ENCODE data around the gene DEPDC5.

The DEPDC5 gene

DNA sequence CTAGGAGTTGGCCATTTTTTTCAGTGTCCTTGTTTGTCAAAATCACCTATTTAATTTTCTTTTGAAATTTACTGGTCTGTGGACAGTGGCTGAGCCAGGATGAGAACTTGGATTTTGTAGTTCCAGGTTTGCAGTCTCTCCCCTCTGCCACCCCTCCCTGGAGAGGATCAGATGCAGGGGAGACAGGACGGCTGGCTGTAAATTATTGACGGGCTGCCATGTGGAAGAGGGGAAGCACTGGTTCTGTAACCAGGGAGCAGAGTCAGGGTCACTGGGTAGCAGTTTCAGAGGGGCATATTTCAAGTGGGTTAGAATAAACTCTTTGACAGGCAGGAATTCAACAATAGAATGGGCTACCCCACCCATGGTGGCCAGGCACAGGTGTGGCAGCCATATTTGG lies 169.9 kb downstream of the DEPDC5 start:
- no peak overlapping the region for H3K4me3 ChIP-seq (ENCODE audit: low read depth, low read length)
- CTCF ChIA-PET = no interaction called here
- DNase-seq (ENCODE audit: low read depth, low spot score) = no peak
- no peak for TF ChIP-seq CTCF (IDR thresholded peaks at IDR 0.05; ENCODE audit: insufficient read depth, low read length, missing control alignments)
- POLR2A ChIA-PET = no interaction called here

DNA sequence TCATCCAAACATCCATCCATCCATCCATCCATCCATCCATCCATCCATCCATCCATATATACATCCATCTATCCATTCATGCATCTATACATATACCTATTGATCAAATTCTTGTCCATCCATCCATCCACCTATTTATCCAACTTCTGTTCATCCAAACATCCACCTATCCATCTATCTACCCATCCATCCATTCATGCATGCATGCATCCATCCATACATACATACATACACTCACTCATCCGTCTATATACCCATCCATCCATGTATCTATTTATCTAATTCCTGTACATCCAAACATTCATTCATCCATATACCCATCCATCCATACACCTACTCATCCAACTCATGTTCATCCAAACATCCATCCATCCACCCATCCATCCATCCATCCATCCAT lies 171.2 kb downstream of the DEPDC5 start:
- no peak for DNase-seq (ENCODE audit: low read depth, low spot score)
- H3K4me3 ChIP-seq (ENCODE audit: low read depth, low read length) = no peak overlapping the region
- no peak for TF ChIP-seq CTCF (IDR thresholded peaks at IDR 0.05; ENCODE audit: insufficient read depth, low read length, missing control alignments)
- ChIA-PET POLR2A (no interaction called here), CTCF (no interaction called here)

GRCh38 chr22:31926024-31926423 lies 172.2 kb downstream of the DEPDC5 start:
- ChIA-PET POLR2A (no interaction called here), CTCF (no interaction called here)
- H3K4me3 ChIP-seq (ENCODE audit: low read depth, low read length) = no peak overlapping the region
- TF ChIP-seq CTCF (IDR thresholded peaks at IDR 0.05; ENCODE audit: insufficient read depth, low read length, missing control alignments) = no peak
- no peak for DNase-seq (ENCODE audit: low read depth, low spot score)

- ChIA-PET POLR2A (interaction anchor here (0.7 kb wide), 1 partner anchor 11 kb away, joined by 5 read pairs; no protein-coding TSS in a partner anchor), CTCF (no interaction called here)
- no peak for TF ChIP-seq CTCF (IDR thresholded peaks at IDR 0.05; ENCODE audit: insufficient read depth, low read length, missing control alignments)
- DNase-seq (ENCODE audit: low read depth, low spot score) = no peak
- H3K4me3 ChIP-seq (ENCODE audit: low read depth, low read length) = no peak overlapping the region
These were observed 173.2 kb downstream of the DEPDC5 start for GRCh38 chr22:31926969-31927368.

DNA sequence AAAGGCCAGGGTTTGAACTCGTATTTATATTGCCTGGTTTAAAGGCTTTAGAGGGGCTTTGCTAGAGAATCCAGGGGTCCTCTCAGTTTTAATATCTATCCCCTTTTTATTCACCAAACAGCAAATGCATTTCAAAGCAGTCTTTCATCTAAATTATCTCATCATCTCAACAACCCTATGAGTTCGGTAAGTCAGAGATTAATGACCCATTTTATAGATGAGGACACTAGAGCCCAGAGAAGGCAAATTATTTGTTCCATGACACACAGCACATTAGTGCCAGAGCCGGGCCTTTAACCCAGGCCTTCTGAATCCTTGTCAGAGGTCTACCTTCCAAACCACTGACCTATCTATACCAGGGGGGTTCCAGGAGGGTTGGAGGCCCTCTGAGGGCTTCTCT lies 173.7 kb downstream of the DEPDC5 start:
- DNase-seq (ENCODE audit: low read depth, low spot score) = no peak
- ChIA-PET CTCF (no interaction called here), POLR2A (interaction anchor here (0.7 kb wide), 1 partner anchor 12 kb away, joined by 5 read pairs; no protein-coding TSS in a partner anchor)
- H3K4me3 ChIP-seq (ENCODE audit: low read depth, low read length) = no peak overlapping the region
- no peak for TF ChIP-seq CTCF (IDR thresholded peaks at IDR 0.05; ENCODE audit: insufficient read depth, low read length, missing control alignments)

- H3K4me3 ChIP-seq (ENCODE audit: low read depth, low read length) = no peak overlapping the region
- ChIA-PET POLR2A (no interaction called here), CTCF (interaction anchor here (1.2 kb wide), 1 partner anchor 12 kb away, joined by 3 read pairs; no protein-coding TSS in a partner anchor)
- no peak for DNase-seq (ENCODE audit: low read depth, low spot score)
- TF ChIP-seq CTCF (IDR thresholded peaks at IDR 0.05; ENCODE audit: insufficient read depth, low read length, missing control alignments) = no peak
These were observed 175.5 kb downstream of the DEPDC5 start for GRCh38 chr22:31929167-31929930.
